Activated CD4-positive, alpha-beta T cell treated with anti-CD3 and anti-CD28 coated beads for 1 hour (primary cell): ENCODE data around the gene TRO.

Experiments
- DNase-seq: peaks from one replicate; pipeline ENCODE4 v3.0.0-alpha.2; 2020

The TRO gene, protein sequence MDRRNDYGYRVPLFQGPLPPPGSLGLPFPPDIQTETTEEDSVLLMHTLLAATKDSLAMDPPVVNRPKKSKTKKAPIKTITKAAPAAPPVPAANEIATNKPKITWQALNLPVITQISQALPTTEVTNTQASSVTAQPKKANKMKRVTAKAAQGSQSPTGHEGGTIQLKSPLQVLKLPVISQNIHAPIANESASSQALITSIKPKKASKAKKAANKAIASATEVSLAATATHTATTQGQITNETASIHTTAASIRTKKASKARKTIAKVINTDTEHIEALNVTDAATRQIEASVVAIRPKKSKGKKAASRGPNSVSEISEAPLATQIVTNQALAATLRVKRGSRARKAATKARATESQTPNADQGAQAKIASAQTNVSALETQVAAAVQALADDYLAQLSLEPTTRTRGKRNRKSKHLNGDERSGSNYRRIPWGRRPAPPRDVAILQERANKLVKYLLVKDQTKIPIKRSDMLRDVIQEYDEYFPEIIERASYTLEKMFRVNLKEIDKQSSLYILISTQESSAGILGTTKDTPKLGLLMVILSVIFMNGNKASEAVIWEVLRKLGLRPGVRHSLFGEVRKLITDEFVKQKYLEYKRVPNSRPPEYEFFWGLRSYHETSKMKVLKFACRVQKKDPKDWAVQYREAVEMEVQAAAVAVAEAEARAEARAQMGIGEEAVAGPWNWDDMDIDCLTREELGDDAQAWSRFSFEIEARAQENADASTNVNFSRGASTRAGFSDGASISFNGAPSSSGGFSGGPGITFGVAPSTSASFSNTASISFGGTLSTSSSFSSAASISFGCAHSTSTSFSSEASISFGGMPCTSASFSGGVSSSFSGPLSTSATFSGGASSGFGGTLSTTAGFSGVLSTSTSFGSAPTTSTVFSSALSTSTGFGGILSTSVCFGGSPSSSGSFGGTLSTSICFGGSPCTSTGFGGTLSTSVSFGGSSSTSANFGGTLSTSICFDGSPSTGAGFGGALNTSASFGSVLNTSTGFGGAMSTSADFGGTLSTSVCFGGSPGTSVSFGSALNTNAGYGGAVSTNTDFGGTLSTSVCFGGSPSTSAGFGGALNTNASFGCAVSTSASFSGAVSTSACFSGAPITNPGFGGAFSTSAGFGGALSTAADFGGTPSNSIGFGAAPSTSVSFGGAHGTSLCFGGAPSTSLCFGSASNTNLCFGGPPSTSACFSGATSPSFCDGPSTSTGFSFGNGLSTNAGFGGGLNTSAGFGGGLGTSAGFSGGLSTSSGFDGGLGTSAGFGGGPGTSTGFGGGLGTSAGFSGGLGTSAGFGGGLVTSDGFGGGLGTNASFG (N-terminal part only)

DNA sequence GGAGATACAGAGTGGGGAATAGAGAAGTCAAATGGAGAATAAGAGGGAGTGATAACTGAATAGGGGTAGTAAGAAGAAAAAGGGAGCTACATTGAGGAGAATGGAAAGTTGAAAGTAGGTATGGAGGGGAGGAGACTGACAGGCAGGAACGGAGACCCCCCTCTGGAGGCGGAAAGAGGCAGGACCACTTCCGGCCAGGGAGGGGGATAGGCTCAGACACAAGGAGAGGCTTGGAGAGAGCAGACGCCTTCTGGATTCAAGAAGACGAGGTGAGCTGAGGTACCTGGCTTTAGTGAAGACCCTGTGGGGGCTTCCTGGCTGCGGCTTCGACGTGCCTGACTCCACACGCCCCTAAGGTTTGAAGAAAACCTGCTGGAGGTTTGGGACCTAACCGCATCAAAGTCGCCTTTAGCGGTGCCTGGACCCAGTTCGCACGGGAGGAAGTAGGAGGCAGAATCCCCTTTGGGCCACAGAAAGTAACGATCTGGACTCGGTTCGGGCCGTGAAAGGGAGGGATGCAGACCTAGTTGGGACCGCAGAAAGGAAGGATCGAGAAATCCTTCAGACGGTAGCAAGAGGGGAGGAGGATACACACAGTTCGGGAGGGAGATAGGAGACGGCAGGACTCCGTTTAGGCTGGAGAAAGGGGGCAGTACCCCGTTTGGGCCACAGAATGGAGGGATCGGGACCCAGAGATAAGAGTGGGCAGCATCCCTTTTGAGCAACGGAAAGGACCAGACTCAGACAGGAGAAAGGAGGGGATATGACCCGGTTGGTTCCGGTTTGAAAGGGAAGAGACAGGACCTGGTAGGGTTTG lies at the start of gene TRO:
Gene TRO (plus strand): TSS at position 215 of the 817 bp plus-strand sequence. CDS start 1,423 bp downstream, outside the sequence.
- DNase-seq, result no peak

DNA sequence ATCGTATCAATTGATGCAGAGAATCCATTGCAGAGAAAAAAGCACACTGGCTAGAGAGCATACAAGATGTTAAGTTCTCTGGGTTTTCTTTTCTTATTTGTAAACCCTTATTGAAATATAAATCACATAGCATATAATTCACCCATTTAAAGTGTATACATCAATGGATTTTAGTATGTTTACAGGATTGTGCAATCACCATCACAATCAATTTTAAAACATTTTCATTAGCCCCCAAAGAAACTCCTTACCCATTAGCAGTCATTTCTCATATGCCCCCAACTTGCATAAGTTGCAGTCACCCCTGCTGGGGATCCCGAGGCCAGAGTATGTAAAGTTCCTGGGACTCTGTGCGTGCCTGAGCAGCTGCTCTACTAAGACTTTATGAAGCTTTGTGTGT lies 34.9 kb upstream of the TRO start:
- DNase-seq, result no peak

DNA sequence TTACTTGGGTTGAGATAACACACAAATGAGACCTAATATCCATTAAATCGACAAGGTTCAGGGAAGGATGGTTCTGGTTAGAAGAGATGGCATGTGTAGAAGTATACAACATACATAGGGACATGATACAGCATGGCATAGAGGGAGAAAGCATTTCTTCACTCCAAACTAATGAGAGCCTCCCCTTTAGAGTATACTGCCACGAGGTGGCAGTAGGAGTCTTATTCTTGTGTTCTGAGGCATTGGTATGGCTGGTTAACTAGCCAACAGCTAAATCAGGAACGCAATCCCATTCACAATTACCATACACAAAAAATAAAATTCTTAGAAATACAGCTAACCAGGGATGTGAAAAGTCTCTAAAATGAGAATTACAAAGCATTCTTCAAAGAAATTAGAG lies 29.1 kb upstream of the TRO start:
- DNase-seq, result no peak

DNA sequence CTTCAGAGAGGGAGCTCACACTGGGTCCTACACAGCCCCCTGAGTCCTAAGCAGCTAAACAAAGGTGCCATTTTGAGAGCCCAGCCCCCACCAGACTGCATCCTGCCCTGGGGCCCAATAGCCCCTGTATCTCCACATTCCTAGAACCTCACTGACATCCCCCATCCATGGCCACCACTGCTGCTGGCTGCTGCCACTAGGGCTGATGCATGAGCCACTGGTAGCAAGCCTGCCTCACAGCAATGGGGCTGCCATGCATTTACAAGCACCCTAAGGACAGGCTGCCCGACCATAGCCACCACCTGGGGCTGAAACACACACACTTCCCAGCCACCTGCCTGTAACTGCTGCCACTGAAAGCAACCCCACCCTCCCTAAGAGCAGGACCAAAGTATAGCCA lies 26.5 kb upstream of the TRO start:
- DNase-seq, result no peak

DNA sequence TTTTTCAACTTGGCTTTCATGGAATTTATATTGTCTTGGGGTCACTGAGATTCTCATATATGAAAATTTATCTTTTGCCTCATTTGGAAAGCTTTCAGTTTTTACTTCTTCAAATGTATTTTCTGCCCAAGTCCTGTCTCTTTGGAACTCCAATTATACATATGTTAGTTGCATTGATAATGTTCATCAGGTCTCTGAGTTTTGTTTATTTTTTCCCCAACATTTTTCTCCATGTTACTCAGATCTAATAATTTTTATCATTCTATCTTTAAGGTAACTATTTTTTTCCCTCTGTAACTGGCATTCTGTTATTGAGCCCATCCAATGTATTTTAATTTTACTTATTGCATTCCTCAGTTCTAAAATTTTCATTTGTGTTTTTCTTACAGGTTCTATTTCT lies 10.7 kb upstream of the TRO start:
- DNase-seq, result no peak

DNA sequence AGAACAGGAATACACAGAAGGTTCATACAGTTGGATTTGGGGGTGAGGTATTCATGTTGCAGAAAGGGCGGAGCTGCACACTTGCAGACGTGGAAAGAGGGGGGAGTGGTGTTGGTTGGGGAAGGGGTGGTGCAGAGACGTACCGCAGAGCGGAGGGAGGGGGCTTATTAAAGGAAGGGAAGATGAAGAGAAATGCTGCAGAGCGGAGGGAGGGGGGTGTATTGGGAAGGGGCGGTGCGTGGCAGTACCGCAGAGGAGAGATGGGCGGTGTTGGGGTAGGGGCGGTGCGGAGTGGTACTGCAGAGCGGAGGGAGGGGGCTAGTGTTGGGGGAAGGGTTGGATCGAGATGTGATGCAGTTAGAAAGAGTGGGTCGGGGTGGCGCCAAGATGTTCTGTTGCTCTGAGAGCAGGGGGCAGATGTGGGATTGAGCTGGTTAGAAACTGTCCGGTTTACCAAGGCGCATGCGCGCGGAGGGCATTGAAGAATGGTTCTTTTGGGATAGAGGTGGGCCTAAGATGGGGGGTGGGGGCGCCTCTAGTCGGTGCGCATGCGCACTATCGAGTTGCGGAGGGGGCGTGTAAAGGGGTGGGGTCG lies 900 bp downstream of the TRO start:
- DNase-seq, result peak; percentile 30

DNA sequence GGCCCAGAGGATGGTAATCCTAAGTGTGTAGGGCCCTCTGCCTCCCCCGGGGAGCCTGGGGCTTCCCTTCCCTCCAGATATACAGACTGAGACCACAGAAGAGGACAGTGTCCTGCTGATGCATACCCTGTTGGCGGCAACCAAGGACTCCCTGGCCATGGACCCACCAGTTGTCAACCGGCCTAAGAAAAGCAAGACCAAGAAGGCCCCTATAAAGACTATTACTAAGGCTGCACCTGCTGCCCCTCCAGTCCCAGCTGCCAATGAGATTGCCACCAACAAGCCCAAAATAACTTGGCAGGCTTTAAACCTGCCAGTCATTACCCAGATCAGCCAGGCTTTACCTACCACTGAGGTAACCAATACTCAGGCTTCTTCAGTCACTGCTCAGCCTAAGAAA lies 1.9 kb downstream of the TRO start:
- no peak for DNase-seq

DNA sequence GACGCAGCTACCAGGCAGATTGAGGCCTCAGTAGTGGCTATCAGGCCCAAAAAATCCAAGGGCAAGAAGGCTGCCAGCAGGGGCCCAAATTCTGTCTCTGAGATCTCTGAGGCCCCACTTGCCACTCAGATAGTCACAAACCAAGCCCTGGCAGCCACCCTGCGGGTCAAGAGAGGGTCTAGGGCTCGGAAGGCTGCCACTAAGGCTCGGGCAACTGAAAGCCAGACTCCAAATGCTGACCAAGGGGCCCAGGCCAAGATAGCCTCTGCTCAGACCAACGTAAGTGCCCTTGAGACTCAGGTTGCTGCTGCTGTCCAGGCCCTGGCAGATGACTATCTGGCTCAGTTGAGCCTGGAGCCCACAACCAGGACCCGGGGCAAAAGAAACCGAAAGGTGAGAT lies 2.8 kb downstream of the TRO start:
- no peak for DNase-seq

DNA sequence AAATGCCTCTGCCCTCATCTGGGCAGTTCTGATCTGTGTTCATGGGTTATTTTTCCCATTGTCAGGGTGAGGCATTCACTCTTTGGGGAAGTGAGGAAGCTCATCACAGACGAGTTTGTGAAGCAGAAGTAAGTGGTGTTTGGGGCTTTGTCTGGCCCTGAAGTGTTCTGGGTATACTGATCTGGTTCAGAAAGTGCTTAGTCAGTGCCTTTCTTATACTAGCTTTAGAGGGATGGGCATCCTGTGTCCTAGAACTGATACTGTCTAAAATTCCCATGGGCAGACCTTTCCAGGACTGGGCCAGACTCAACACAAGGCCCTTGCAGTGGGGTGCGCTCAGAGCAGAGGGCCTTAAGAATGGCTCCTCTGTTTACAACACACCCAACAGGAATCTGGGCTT lies 6.4 kb downstream of the TRO start:
- DNase-seq, result no peak

DNA sequence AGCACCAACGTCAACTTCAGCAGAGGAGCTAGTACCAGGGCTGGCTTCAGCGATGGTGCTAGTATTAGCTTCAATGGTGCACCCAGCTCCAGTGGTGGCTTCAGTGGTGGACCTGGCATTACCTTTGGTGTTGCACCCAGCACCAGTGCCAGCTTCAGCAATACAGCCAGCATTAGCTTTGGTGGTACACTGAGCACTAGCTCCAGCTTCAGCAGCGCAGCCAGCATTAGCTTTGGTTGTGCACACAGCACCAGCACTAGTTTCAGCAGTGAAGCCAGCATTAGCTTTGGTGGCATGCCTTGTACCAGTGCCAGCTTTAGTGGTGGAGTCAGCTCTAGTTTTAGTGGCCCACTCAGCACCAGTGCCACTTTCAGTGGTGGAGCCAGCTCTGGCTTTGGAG lies 8.3 kb downstream of the TRO start:
- no peak for DNase-seq

DNA sequence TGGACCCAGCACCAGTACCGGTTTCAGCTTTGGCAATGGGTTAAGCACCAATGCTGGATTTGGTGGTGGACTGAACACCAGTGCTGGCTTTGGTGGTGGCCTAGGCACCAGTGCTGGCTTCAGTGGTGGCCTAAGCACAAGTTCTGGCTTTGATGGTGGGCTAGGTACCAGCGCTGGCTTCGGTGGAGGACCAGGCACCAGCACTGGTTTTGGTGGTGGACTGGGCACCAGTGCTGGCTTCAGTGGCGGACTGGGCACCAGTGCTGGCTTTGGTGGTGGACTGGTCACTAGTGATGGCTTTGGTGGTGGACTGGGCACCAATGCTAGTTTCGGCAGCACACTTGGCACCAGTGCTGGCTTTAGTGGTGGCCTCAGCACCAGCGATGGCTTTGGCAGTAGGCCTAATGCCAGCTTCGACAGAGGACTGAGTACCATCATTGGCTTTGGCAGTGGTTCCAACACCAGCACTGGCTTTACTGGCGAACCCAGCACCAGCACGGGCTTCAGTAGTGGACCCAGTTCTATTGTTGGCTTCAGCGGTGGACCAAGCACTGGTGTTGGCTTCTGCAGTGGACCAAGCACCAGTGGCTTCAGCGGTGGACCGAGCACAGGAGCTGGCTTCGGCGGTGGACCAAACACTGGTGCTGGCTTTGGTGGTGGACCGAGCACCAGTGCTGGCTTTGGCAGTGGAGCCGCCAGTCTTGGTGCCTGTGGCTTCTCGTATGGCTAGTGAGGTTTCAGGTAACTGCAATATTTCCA lies 9.8 kb downstream of the TRO start:
- DNase-seq, result no peak

DNA sequence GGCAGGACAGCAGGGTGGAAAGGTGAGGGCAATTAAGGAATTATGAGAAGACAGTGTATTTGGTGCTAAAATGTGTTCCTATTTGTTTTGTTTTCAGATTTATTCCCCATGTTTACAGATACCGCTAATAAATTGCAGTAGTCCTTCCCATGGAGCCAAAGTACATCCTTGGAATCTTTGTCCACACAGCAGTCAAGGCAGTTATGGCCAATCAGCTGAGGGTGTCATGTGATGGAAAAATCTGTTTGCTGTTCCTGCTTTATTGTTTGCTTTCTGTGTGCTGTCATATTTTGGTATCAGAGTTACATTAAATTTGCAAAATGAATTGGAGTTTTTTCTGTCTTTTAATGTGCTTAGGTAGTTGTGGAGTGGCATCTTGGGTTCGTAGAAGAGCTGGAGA lies 10.5 kb downstream of the TRO start:
- DNase-seq, result no peak

DNA sequence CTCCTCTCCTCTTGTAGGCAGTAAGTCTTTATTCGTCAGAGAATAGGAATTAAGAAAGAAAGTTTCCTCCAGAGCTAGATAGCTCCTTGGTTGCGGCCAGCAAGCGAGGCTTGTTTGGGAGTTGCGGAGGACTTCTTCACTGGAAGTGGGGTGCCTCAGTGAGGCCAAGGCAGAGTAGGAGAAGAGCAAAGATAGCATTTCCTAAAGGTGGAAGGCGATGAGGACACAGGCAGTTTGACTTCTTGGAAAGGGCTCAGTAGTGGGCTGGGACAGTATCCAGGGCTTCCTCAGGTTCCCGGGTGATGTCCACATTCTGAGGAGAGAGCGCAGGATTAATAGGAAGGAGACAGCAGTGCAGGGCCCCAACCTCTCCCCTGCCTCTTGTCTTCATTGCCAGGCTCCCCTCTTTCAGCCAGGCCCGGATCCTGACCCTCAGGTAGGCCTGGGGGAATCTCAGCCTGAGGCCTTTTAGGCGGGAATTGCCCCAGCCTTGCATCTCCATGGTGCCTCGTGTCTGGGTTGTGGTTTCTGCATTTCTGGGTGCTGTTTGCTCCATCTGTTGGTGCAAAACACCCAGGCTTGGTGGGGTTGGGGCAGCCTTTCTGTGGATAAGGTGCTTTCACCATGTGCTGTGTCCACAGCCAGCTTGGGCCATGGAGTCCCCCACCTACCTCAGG lies 12.7 kb downstream of the TRO start:
- no peak for DNase-seq

DNA sequence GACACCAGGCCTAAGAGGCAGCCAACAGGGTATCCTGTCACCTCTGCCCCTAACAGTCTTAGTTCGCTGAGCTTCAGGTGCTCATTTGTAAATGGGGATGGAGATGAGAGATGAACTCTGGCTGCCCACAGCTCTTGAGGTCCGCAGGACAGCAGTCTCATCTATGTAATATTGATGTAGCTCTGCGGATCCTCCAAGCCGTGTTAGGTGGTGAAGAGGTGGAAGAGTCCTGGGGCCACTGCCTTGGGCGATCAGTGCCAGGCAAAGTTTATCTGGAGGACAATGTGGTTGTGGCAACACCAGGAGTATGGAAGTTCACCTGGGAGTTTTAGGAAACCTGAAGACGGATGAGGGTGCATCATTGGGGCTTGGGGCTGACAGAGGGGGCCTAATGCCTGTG lies 13.4 kb downstream of the TRO start:
- no peak for DNase-seq

DNA sequence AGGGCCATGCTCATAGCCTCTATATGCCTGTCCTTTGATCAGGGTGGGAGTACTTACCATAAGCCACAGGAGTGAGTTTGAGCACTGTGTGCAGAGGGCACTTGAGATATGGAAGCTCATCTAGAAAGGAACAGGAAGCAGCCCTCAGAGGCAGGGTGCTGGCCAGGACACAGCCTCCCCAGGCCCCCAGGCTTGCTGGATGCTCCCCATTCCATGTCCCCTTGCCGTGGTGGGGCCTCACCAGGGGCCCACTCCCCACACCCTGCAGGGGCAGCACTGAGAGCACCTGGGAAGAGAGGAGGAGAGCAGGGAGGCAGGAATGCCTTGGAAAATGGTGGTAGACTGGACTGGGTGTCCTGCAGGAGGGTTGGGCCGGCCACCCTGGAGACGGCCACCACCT lies 14.3 kb downstream of the TRO start:
- no peak for DNase-seq

DNA sequence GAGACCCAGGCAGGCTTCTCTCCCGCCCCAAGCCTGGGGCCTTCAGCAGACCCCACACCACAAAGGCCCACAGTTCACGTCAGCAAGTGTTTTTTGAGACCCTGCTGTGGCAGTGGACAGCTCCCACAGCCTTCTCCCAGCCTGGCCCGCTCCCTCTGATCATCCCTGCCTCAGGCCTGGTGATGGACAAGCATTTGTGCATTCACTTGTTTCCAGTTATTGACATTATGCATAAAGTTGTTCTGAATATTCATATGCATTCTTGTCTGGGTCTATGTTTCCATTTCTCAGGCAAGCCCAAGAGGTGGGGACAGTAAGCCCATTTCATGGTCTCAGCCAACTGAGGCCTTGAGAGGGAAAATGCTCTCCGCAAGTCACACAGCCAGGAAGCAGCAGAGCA lies 14.7 kb downstream of the TRO start:
- no peak for DNase-seq

DNA sequence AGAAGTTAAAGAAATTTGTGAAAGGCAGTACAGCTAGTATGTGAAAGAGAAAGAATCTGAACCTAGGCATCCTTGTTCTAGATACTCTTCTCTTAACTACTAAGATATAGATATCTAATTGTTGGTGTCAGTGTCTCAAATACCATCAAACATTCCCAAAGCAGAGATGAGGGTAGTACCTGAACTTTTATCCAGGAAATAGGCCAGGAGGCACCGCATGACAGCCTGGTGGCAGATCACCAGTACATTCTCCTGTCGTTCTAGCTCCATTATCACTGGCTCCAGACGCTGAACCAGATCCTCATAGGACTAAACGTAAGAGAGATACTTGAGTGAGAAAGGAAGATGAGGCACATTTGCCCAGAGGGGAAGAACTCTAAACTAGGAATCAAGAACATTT lies 16.8 kb downstream of the TRO start:
- no peak for DNase-seq

DNA sequence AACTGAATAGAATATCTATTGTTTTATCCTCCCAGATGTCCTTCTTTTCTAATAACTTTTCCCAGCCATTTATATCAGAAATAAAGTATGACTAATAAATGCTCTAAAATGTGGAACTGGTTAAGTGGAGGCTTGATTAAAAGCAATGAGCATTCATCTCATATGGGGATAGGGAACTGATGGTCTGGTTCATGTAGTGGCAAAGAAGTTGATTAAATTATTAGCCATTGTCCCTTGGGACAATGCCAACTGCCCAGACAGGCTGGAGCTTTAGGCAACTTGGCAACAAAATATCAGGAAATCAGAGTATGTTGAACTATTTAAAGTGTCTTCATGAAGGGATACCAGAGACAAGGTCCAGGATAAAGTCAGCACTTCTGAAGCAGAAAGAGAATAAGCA lies 24.2 kb downstream of the TRO start:
- DNase-seq, result no peak

DNA sequence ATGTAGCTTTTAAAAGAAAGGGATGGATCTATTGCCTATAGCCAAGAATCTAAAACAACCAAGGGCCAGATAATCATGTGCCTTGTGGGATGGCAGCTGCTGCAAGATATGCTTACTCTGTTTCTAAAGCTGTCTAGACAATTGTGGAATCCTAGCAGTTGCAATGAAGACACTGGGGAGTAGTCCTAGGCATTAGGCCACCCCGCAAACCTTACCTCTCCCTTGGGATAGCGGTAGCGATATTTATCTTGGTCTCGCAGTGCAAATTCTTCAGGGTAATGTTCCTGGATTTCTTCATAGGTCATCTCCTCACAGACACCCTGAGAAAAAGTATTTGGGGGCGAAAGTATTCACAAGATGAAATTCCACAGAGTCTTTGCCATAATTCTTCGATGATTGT lies 24.6 kb downstream of the TRO start:
- DNase-seq, result no peak

DNA sequence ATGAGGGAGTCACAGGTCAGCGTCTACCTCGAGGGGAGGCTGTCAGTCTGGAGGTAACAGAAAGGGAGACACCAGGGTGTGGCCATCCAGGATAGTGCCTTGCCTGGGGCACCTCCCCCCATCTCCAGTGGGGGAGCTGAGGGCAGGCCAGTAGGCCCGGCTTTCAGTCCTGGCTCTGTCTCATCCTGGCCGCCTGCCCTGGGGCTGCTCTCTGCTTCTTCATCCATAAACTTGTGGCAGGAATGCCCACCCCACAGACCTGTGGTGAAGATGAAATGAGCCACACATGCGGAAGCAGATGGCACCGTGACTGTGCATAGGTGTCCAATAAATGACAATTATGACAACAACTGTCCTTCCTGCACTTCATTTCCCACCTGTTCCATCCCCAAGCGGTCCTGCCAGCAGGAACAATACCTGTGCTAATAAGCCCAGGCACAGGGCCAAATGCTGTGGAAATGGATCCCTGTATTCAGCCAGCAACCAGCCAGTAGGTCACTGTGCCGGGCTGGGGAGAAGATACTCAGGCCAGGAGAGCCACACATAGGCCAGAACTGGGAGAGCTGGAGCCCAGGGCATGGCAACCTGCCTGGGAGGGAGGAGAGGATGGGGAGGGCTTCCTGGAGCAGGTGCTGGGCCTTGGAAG lies 30.2 kb downstream of the TRO start:
- no peak for DNase-seq
